Transverse colon (tissue), 4 donors: Measurements from ENCODE around the gene ACSF3.

Experiments
- CTCF ChIP-seq, 5 experiments: fragments of 200-600 bp in 3 of 5; fragments of 450-650 bp in 2 of 5; sonication (generic) in 3 of 5; IDR thresholded peaks; 1 replicate in 2 of 5; 2 replicates in 3 of 5; pipeline ENCODE4 v1.5.1; 2016 to 2017; ENCODE audit warnings: antibody characterized with exemption in 5 of 5, inconsistent platforms in 3 of 5, mild to moderate bottlenecking in 2 of 5, moderate library complexity in 1 of 5
- EP300 ChIP-seq: sonication (generic); formaldehyde crosslinking; IDR thresholded peaks from one replicate; pipeline ENCODE4 v1.6.1; 2017; ENCODE audit warnings: antibody characterized with exemption, low read depth
- POLR2A ChIP-seq: fragments of 450-650 bp; IDR thresholded peaks from one replicate; pipeline ENCODE4 v1.6.1; 2016; ENCODE audit warnings: antibody characterized with exemption, mild to moderate bottlenecking, moderate library complexity
- POLR2AphosphoS5 ChIP-seq, 3 donors: sonication (generic); formaldehyde crosslinking; IDR thresholded peaks; one replicate each; pipeline ENCODE4 v1.6.1; 2016; ENCODE audit warnings: antibody characterized with exemption in 3 of 3

GRCh38 chr16:89140981-89141883, 47.6 kb downstream of the ACSF3 start:
- no peak for TF ChIP-seq POLR2A
- TF ChIP-seq CTCF (IDR thresholded peaks at IDR 0.05) = no peak
- TF ChIP-seq EP300 = no peak
- TF ChIP-seq POLR2AphosphoS5 (IDR thresholded peaks at IDR 0.05) = no peak
